Measurements from ENCODE around the gene GIGYF2.
"Not testable (repeated sequence)": the region's sequence is repeated elsewhere in the genome, so short reads cannot be mapped to it uniquely, and the experiment has no call there.

Gene GIGYF2

DNA sequence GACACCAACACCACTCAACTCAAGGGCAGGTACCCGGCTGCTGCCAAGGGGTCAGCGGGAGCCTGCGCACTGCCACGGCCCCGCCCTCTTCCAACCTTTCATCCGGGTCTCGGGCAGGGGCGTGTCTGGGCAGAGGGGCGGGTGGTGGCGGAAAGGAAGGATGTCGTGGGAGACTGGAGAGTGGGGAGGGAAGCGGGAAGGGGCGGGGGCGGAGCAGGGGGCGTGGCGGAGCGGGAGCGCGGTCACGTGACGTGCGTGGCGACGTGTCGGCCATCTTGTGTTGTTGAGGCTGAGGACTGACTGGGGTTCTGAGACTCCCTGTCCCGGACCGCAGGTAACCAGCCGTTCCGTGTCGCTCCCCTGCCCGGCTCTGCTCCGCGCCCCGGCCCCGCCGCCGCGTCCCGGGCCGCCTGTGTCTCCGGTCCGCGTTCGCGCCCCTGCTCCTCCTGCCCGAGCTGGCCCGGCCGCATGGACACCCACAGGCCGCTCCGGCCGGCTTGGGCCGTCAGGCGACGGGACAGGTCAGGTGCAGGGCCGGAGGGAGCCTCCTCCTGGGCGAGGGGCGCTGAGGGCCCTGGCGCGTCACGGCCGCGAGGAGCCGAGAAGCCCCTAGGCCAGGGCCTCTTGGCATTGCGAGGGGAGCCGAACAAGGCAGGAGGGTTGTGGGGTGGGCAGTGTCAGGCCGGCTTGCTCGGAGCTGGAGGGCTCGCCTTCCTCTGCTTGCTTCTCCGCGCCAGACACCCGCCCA lies at the start of gene GIGYF2:
TSS of gene GIGYF2 (plus strand) at position 273 of the 748 bp plus-strand sequence. CDS start 37,867 bp downstream, outside the sequence.
- peak; percentile 87 for DNase-seq

DNA sequence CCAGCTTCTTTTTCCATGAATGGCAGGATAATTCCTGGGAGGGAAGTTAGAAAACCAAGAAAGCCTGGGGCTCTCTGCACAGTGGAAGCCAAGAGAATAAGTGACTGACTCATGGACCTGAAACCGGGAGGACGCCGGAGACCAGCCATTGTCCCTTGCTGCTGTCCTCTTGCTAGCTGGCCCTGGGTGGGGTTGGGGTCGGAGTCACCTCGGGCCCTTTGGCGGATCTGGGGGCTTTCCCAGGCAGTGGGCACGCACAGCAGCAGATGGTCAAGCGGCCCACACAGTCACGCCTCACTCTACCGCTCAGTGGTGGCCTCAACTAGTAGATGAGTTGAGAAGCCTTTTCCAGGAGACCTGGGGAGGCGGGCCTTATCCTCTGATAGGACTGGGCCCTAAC lies 48.1 kb upstream of the GIGYF2 start:
- DNase-seq, result no peak

- no peak for DNase-seq
Measured at GRCh38 chr2:232652505-232652851, 44.7 kb upstream of the GIGYF2 start.

DNA sequence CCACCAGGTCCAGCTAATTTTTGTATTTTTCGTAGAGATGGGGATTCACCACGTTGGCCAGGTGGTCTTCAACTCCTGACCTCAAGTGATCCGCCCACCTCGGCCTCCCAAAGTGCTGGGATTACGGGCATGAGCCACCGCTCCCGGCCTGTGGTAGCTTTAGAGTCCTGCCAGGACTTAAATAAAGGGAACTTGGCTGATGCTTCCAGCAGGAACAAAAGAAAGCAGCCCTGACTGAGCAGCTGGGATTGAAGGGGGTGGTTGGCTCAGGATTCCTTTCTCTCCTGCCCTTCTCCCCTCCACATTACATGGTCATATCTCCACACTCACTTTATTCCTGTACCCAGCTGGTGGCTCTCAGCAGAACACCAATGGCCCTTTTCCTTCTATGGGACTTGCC lies 43.7 kb upstream of the GIGYF2 start:
- no peak for DNase-seq

- DNase-seq, result no peak
Measured at GRCh38 chr2:232655392-232655791, 41.7 kb upstream of the GIGYF2 start.

DNA sequence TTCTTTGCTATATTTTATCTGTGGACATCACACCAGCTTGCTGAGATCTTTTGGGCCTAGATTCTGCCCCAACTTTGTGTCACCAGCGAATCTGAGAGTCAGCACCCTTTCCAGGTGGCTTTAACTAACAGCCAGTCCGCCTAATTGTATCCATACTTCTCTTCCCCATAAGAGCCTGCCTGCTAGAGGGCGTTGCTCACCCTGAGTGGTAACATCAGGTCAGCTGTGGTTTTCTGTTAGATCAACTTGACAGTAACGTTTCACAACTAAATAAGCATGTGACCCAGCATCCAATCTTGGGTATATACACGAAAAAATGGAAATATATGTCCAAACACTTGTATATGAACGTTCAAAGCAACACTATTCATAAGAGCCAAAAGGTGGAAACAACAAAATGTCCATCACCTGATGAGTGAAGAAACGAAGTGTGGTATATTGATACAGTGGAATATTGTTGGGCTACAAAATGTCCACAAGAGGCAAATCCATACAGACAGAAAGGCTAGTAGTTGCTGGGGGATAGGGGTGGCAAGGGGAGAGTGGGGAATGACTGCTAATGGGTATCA lies 38.8 kb upstream of the GIGYF2 start:
- DNase-seq, result no peak

DNA sequence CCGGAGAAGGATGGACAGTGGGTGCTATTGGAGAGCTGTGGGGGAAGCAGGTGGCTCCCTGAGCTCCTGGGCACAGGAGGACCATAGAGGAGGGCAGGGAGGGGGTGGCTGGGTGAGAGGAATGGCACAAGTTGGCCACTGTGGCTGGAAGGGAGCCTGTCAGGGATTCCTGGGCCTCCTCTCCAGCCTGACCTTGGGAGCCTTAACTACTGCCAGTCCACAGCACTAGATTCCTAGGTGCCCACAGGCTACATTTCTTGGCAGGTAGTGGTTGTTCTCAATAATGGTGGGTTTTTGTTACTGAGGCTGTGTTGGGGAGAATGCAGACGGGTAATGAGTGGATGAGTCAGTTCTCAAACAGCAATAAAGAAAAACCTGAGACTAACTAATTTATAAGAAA lies 37.8 kb upstream of the GIGYF2 start:
- no peak for DNase-seq

GRCh38 chr2:232662486-232663260 lies 34.5 kb upstream of the GIGYF2 start:
- no peak for DNase-seq

GRCh38 chr2:232666051-232666805 lies 30.9 kb upstream of the GIGYF2 start:
- DNase-seq, result no peak

DNA sequence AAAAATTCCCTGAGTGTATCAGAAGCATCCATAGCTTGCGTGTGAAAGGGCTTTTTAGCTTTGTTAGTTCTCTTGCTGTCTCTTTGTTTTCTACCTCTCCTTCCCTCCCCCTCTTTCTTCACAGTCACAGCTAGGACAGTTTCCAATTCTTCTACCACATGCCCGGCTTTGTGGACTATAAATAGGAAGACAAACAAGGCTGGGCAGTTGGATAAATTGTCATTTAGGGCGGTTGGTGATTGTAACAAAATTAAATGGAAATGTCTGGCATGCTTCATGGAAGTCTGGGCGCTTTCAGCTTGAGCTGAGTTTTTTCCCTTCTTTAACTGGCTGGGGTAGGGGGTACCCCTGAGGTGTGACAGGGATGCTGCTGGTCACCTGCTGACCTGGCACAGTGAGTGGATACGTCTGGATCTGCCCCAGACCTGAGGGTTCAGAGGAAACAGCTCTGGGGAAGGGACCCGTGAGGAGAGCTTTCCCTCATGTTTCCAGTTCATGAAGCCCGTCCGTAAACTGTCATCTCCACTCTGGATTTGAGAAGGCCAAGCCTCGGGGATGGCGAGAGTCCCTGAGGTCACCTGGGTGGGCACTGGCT lies 29.0 kb upstream of the GIGYF2 start:
- no peak for DNase-seq

DNA sequence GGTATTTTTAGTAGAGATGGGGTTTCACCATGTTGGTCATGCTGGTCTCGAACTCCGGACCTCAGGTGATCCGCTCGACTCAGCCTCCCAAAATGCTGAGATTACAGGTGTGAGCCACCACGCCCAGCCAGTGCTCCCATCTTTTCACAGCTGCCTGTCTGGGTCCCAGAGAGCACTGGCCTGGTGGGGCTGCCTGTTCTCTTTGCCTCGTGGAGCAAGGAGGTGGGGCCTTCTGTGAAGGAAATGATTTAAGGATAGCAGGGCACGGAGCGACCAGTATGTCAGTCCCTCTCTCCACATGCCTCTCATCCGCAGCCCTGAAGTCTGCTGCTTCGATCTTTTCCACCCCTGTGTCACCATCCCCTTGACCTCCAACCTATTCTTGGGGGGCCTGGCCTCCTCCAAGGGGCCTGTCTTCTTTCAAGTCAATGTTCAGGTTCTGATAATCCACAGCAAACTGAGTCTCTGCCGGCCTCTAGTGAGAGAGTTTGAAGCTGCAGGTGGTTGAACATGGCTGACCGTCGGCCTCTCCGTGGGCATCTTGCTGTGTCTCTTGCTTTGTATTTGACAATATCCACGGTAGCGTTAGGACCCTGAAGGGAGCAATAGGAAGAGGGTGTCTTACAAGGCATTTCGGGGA lies 28.2 kb upstream of the GIGYF2 start:
- no peak for DNase-seq

DNA sequence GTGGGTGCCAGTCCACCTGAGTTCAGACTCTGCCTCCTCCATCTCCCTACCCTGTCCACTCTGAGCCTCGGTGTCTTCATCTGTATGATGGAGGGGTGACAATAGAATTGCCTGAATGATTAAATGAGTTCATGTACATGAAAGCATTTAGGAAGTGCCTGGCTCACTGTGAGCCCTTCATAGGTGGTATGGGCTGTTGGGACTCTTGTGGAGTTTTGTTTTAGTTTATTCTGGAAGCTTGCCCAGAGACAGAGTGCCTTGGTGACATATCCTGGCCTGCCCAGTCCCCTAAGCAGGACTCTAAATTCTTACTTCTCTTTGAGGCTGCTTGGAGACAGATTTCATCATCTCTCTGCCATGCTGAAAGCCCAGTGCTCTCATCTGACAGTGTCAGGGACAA lies 24.5 kb upstream of the GIGYF2 start:
- no peak for DNase-seq

DNA sequence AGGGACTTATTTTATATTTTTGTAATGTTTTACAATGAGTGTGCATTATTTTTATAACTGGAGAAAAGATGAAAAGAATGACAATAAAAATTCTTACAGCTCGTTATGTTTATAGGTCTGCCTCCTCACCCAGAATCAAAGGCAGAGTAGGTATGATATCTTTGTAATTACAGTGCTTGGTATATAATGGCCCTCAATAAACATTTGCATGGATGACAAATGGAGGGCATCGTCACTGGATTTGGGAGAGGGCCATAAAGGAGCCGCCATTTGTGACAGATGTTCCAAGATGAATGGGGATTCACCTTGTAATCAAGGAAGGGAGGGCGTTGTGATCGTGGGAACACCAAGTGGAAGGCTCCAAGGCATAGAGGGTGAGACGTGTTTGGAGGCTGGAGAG lies 22.6 kb upstream of the GIGYF2 start:
- DNase-seq, result no peak

DNA sequence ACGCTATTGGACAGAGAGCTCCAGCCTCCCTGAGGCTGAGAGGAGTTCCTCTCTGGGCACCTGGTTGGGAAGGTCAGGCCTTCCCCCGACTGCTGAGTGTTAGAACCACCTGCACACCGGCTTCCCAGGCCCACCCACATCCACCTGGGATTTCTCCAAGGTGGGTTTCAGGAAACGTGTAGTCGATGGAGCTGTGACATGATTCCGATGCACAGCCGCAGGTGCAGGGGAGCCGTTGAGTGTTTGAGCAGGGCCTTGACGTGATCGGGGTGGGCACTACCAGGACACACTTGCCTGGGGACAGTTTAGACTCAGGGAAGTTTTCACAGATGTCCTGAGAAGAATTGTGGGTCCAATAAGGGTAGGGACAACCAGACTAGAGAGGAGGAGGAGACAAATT lies 21.8 kb upstream of the GIGYF2 start:
- no peak for DNase-seq

GRCh38 chr2:232680006-232680405 lies 17.1 kb upstream of the GIGYF2 start:
- DNase-seq, result no peak

- no peak for DNase-seq
Measured at GRCh38 chr2:232681527-232681926, 15.6 kb upstream of the GIGYF2 start.

DNA sequence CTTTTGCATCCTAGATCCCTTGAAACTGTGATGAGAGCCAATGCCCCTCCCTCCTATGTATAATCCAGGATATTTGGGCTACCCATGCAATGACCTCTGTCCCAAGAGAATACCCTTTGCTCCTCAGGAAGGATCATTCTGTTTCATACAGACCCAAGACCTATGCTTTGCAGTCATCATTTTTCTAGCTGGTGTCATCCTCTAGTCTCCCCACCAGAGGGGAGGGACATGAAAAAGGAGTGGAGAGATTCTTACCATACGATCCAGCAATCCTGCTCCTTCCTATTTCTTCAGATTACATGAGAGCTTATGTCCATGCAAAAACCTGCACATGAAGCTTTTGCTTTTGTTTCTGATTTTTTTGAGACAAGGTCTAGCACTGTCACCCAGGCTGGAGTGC lies 13.8 kb upstream of the GIGYF2 start:
- no peak for DNase-seq

DNA sequence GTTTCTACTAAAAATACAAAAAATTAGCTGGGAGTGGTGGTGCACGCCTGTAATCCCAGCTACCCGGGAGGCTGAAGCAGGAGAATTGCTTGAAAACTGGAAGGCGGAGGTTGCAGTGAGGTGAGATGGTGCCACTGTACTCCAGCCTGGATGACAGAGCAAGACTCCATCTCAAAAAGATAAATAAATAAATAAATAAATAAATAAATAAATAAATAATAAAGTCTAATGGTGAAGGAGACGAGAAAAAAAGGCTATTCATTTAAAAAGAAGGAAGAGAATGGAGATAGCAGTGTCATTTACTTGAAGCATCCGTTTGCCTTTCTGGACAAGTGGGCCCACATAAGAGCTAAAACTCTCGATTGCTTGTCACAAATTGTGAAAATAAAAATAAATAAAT lies 11.7 kb upstream of the GIGYF2 start:
- DNase-seq, result not testable (repeated sequence)

DNA sequence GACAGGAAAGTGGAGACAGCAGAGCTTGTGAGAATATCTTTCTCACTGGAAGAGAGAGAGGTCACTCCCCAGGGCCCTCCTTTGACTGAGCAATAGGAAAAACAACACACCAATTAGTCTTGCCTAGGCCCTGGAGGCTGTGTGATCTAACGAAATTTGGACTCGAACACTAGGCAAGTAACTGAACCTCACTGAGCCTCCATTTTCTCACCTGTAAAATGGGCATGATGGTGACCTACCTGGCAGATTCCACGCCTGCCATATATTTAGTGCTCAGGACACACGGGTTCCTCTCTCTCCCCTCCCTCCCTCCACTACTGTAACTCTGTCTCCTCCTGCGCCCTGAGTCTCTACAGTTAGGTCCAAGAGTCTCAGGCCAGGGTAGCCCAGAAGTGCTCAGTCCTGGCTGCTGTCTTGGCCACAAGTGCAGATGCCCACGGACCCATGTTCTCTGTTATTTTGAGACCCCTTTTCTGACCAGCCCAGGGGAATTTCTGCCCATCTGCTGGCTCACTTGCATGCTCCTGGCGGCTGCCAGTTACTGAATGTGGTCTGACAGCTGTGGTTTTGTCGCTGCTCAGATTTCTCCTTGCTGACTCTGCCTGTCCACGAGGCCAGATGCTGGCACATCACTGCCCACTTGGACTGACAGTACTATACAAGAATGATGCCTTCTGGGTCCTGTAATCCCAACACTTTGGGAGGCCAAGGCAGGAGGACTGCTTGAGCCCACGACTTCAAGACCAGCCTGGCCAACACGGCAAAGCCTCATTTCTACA lies 9.6 kb upstream of the GIGYF2 start:
- no peak for DNase-seq

- no peak for DNase-seq
Measured at GRCh38 chr2:232688201-232688600, 8.9 kb upstream of the GIGYF2 start.

DNA sequence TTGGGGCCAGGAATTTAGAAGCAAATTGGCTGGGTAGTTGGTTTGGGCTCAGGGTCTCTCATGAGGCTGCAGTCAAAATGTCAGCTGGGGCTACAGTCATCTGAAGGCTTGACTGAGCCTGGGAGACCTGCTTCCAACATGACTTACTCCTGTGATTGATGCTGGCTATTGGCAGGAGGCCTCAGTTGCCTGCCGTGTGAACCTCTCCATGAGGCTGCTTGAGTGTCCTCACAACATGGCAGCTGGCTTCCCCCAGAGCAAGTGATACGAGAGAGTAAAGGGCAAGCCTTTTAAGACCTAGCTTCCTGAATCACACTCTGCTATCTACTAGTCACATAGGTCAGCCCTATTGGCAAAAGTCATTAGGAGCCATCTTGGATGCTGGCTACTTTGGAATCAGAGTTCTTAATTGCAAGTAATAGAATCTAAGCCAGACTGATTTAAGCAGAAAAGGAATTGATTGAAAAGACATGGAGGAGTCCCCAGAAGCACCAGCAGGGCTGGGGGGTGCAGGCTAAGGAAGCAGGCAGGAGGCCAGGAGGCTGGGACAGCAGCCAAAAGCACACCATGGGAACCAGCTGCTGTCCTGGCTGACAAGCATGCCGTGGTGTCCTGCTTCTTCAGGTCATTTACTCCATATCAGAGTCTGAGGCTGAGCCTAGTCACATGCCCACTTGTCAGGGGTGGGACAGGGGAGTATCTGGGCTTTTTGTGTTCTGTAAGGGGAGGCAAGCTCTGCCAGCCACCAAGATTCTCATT lies 7.8 kb upstream of the GIGYF2 start:
- DNase-seq, result no peak
